22Rv1 (cell line): ENCODE results near the gene OR2T8.

ENCODE experiments used
- ZFX ChIP-seq: fragments of 450-650 bp; IDR thresholded peaks from 2 replicates; pipeline ENCODE4 v1.6.1; 2017; ENCODE audit warnings: antibody characterized with exemption, borderline replicate concordance
- TF ChIP-seq, protein P1 (sequence below): fragments of 450-650 bp; IDR thresholded peaks from 2 replicates; pipeline ENCODE4 v1.5.1; 2017; ENCODE audit warnings: mild to moderate bottlenecking

DNA sequence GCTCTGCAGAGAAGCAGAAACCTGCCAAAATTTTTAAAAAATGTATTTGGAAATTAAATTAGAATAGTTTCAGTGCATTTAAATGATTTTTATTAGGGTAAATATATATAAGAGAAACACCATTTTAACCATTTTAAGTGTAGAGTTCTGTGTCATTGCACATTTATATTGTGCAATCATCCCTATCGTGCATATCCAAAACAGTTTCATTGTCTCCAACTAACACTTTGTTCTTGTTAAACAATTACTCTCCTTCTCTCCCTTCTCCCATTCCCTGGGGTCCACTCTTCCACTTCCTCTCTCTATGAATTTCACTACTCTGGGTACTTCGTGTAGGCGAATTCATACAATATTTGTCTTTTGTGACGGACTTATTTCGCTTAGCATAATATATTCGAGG lies 22.6 kb downstream of the OR2T8 start:
- TF ChIP-seq, protein P1, sequence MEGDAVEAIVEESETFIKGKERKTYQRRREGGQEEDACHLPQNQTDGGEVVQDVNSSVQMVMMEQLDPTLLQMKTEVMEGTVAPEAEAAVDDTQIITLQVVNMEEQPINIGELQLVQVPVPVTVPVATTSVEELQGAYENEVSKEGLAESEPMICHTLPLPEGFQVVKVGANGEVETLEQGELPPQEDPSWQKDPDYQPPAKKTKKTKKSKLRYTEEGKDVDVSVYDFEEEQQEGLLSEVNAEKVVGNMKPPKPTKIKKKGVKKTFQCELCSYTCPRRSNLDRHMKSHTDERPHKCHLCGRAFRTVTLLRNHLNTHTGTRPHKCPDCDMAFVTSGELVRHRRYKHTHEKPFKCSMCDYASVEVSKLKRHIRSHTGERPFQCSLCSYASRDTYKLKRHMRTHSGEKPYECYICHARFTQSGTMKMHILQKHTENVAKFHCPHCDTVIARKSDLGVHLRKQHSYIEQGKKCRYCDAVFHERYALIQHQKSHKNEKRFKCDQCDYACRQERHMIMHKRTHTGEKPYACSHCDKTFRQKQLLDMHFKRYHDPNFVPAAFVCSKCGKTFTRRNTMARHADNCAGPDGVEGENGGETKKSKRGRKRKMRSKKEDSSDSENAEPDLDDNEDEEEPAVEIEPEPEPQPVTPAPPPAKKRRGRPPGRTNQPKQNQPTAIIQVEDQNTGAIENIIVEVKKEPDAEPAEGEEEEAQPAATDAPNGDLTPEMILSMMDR, result no peak
- no peak for TF ChIP-seq ZFX
